Activated B cell treated with CpG ODN at 0.5 μM for 24 hours (primary cell): ENCODE results near the gene C5orf22. TPM values are rescaled to one million over a fixed set of nuclear protein-coding genes. Genes with fewer than 3 reads are reported as not detected.

Source experiments
- ATAC-seq: fragments of 200-7000 bp; cut with Tn5 transposase; one replicate; pipeline ENCODE4 v1.10.0; 2021; ENCODE audit warnings: low read depth, mild to moderate bottlenecking, moderate library complexity
- CTCF ChIA-PET: fragments of 350-600 bp; sonication (Branson Sonifier 250); formaldehyde crosslinking; loops from one replicate; lab custom pipeline; 2021; ENCODE audit warnings: antibody characterized with exemption; lab: Charles Lee
- POLR2A ChIA-PET: fragments of 350-600 bp; sonication (Branson Sonifier 250); formaldehyde crosslinking; loops from one replicate; lab custom pipeline; 2021; ENCODE audit warnings: antibody characterized with exemption; lab: Charles Lee
- DNase-seq: peaks from one replicate; pipeline ENCODE4 v3.0.0; 2022
- H3K27ac Mint-ChIP-seq: one replicate; pipeline ENCODE4 v1.8.0; 2020; ENCODE audit warnings: mixed read lengths
- H3K27me3 Mint-ChIP-seq: one replicate; pipeline ENCODE4 v1.8.0; 2021; ENCODE audit warnings: mixed read lengths
- H3K36me3 Mint-ChIP-seq: one replicate; pipeline ENCODE4 v1.8.0; 2021; ENCODE audit warnings: low read depth, mixed read lengths
- H3K4me1 Mint-ChIP-seq: one replicate; pipeline ENCODE4 v1.8.0; 2021; ENCODE audit warnings: mixed read lengths
- H3K4me3 Mint-ChIP-seq: one replicate; pipeline ENCODE4 v1.8.0; 2020; ENCODE audit warnings: mild to moderate bottlenecking, mixed read lengths
- H3K9me3 Mint-ChIP-seq: one replicate; pipeline ENCODE4 v1.8.0; 2020; ENCODE audit warnings: mixed read lengths
- CTCF ChIP-seq: fragments of 200-600 bp; IDR thresholded peaks from one replicate; pipeline ENCODE4 v1.8.0; 2022; ENCODE audit warnings: antibody characterized with exemption, mild to moderate bottlenecking
- intact Hi-C: fragments of 100-400 bp; cut with micrococcal nuclease; formaldehyde crosslinking; loops from one replicate; pipeline ENCODE4 v1.15.1; 2024
- total RNA-seq: library from RNA; stranded (reverse); gene quantifications from 2 replicates; pipeline ENCODE4 v1.2.3, GENCODE V29; 2022

The C5orf22 gene
- total RNA-seq, 1 donor from 2014 or later = 27.0 TPM

DNA sequence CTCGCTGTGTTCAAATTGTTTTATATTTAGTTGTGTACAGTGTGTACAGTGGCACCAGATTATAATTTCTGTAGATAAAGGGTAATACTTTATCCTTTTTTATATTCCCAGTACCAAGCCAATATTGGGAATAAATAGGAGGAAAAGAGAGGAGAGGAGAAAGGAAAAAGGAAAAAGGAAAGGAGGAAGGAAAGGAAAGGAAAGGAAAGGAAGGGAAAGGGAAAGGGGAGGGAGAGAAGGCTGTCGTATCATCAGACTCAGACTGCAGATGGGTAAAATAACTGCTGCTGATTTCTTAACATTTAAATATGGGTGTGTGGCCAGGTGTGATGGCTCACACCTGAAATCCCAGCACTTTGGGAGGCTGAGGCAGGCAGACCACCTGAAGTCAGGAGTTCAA is 51.0 kb downstream of the C5orf22 start:
- no peaks in the 10 kb centered on the region for H3K27me3 Mint-ChIP-seq
- ChIA-PET CTCF (interaction anchor here (1.6 to 1.7 kb wide), 2 partner anchors 494 to 510 kb away, joined by 8 to 26 read pairs; no protein-coding TSS in a partner anchor), POLR2A (no interaction called here)
- no peak overlapping the region for H3K4me3 Mint-ChIP-seq
- H3K27ac Mint-ChIP-seq = no peak overlapping the region
- peaks cover 3% of the 10 kb centered on the region for H3K9me3 Mint-ChIP-seq
- ATAC-seq = no peak
- DNase-seq = no peak
- H3K36me3 Mint-ChIP-seq = no peaks in the 10 kb centered on the region
- intact Hi-C loops = no loop called here
- no peaks in the 10 kb centered on the region for H3K4me1 Mint-ChIP-seq
- no peak for TF ChIP-seq CTCF

- intact Hi-C loops = no loop called here
- ChIA-PET CTCF (interaction anchor here (1.2 to 1.9 kb wide), 2 partner anchors 508 kb away, joined by 6 read pairs; no protein-coding TSS in a partner anchor), POLR2A (no interaction called here)
- H3K9me3 Mint-ChIP-seq = peaks cover 3% of the 10 kb centered on the region
- ATAC-seq (no peak), DNase-seq (no peak)
- H3K36me3 Mint-ChIP-seq = no peaks in the 10 kb centered on the region
- no peak overlapping the region for H3K27ac Mint-ChIP-seq
- no peaks in the 10 kb centered on the region for H3K4me1 Mint-ChIP-seq
- no peaks in the 10 kb centered on the region for H3K27me3 Mint-ChIP-seq
- no peak overlapping the region for H3K4me3 Mint-ChIP-seq
- TF ChIP-seq CTCF = no peak
Observed at GRCh38 chr5:31585166-31585894, 53.2 kb downstream of the C5orf22 start.

DNA sequence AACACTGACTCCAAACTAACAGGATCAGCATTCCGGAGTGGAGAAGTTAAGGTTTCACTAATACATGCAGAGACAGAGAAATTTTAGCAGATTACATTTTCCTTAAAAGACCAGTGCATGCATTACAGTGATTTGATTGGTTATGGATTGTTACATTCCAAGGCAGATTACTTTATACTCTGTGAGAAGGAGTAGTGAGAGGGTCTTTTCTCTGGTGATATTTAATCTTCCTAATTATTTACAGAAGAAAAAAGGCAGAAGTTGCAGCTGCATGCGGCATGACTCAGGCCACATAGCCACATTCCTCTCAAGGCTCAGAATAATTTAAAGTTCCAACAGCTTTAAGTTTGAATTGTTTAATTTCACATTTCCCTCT is 53.8 kb downstream of the C5orf22 start:
- Mint-ChIP-seq H3K9me3 (peaks cover 3% of the 10 kb centered on the region), H3K36me3 (no peaks in the 10 kb centered on the region), H3K4me3 (no peak overlapping the region), H3K27me3 (no peaks in the 10 kb centered on the region), H3K27ac (no peak overlapping the region), H3K4me1 (no peaks in the 10 kb centered on the region)
- DNase-seq = no peak
- no peak for TF ChIP-seq CTCF
- ATAC-seq = no peak
- ChIA-PET POLR2A (no interaction called here), CTCF (interaction anchor here (1.9 kb wide), 1 partner anchor 507 kb away, joined by 6 read pairs; no protein-coding TSS in a partner anchor)
- intact Hi-C loops = no loop called here

GRCh38 chr5:31587546-31587945 is 55.4 kb downstream of the C5orf22 start:
- intact Hi-C loops = no loop called here
- CTCF ChIA-PET = interaction anchor here (0.6 to 1.9 kb wide), 2 partner anchors 373 to 505 kb away, joined by 3 to 6 read pairs; no protein-coding TSS in a partner anchor
- no peak for TF ChIP-seq CTCF
- no peaks in the 10 kb centered on the region for H3K27me3 Mint-ChIP-seq
- H3K4me1 Mint-ChIP-seq = no peaks in the 10 kb centered on the region
- POLR2A ChIA-PET = no interaction called here
- no peaks in the 10 kb centered on the region for H3K36me3 Mint-ChIP-seq
- DNase-seq = no peak
- H3K27ac Mint-ChIP-seq = no peak overlapping the region
- H3K4me3 Mint-ChIP-seq = no peak overlapping the region
- peaks cover 3% of the 10 kb centered on the region for H3K9me3 Mint-ChIP-seq
- ATAC-seq = no peak

DNA sequence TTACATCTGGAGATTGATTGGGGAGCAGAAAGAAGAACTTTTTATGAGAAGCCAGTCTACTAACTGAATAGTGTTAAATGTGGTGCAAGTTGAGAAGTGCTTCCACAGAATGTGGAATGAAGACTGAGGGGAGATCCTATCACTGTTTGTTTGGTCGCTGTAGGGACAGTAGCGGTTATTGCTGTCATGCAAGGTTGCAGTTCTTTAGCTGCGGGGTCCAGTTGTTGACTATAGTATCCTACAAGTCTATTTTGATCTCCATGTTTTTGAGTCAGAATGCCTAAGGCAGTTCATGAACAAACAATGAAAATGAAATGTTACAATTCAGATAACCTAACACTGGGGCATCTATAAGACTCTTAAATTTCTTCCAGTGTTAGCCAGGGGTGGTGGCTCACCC is 61.6 kb downstream of the C5orf22 start:
- POLR2A ChIA-PET = no interaction called here
- peaks cover 5% of the 10 kb centered on the region for H3K27me3 Mint-ChIP-seq
- no peak overlapping the region for H3K4me3 Mint-ChIP-seq
- no peak overlapping the region for H3K27ac Mint-ChIP-seq
- intact Hi-C loops = no loop called here
- ATAC-seq = no peak
- TF ChIP-seq CTCF = no peak
- no peaks in the 10 kb centered on the region for H3K9me3 Mint-ChIP-seq
- no peaks in the 10 kb centered on the region for H3K36me3 Mint-ChIP-seq
- DNase-seq = no peak
- CTCF ChIA-PET = no interaction called here
- H3K4me1 Mint-ChIP-seq = peaks cover 4% of the 10 kb centered on the region
